Measurements from ENCODE around the gene GUCA2B.

DNA sequence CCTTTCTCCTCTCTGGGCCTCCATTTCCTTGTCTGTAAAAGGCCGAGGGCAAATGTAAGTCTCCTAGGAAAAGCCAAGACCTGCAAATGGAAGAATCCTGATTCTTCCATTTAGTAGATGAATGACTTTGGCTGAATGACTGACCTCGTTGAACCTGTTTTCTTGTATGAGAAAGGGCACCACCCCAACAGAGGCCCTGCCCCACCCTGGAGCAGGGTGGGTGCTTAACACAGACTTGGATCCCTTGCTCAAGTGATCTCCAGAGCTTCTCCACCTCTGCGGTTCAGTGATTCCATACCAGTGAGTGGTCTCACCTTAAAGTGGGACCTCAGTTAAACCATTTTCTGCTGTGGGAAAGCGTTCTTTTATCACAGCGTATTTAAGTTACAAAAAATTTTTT is 39.0 kb upstream of the GUCA2B start:
- TF ChIP-seq, protein P1, sequence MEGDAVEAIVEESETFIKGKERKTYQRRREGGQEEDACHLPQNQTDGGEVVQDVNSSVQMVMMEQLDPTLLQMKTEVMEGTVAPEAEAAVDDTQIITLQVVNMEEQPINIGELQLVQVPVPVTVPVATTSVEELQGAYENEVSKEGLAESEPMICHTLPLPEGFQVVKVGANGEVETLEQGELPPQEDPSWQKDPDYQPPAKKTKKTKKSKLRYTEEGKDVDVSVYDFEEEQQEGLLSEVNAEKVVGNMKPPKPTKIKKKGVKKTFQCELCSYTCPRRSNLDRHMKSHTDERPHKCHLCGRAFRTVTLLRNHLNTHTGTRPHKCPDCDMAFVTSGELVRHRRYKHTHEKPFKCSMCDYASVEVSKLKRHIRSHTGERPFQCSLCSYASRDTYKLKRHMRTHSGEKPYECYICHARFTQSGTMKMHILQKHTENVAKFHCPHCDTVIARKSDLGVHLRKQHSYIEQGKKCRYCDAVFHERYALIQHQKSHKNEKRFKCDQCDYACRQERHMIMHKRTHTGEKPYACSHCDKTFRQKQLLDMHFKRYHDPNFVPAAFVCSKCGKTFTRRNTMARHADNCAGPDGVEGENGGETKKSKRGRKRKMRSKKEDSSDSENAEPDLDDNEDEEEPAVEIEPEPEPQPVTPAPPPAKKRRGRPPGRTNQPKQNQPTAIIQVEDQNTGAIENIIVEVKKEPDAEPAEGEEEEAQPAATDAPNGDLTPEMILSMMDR (conservative IDR thresholded peaks at IDR 0.05 in 1 of 2, IDR thresholded peaks at IDR 0.05 in 1 of 2; ENCODE audit: extremely low read depth in 1 of 2, insufficient read depth in 1 of 2, low read depth in 1 of 2, low read length in 2 of 2), result no peak
- TF ChIP-seq EZH2 (IDR thresholded peaks at IDR 0.05; ENCODE audit: borderline replicate concordance, low read length), result no peak
